GM19468 (cell line): ENCODE data around the gene CREB5.
"Not testable (repeated sequence)": the region's sequence is repeated elsewhere in the genome, so short reads cannot be mapped to it uniquely, and the experiment has no call there.

ENCODE experiments used
- ATAC-seq: cut with Tn5 transposase; IDR thresholded peaks from one replicate; pipeline ENCODE4 v1.9.1; 2021; ENCODE audit warnings: mild to moderate bottlenecking, moderate library complexity, moderate number of reproducible peaks; ENCODE audit not compliant: unreplicated experiment; ENCODE audit errors: extremely low read depth

The CREB5 gene

GRCh38 chr7:28536259-28536658 lies 123.9 kb downstream of the CREB5 start:
- ATAC-seq = no peak

- peak; percentile 46 for ATAC-seq
These were observed 127.1 kb downstream of the CREB5 start for GRCh38 chr7:28539289-28539981.

DNA sequence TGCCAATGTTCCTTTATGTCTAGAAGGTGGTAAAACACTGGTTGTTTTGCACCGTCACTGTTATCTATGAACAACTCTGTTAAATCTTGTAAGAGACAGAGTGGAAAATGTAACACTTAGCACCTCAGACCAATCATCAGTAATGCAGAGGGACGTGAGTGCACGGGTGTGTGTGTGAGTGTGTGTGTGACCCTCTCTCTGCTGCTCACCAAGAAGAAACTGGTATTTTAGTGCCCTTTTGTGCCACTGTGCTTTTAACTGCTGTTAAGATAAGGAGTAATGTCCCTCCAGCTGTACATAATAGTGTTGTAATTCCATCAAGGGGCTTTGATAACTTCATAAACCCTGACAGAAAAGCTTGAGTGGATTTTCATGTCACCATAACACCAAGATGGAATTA lies 130.1 kb downstream of the CREB5 start:
- ATAC-seq = no peak

DNA sequence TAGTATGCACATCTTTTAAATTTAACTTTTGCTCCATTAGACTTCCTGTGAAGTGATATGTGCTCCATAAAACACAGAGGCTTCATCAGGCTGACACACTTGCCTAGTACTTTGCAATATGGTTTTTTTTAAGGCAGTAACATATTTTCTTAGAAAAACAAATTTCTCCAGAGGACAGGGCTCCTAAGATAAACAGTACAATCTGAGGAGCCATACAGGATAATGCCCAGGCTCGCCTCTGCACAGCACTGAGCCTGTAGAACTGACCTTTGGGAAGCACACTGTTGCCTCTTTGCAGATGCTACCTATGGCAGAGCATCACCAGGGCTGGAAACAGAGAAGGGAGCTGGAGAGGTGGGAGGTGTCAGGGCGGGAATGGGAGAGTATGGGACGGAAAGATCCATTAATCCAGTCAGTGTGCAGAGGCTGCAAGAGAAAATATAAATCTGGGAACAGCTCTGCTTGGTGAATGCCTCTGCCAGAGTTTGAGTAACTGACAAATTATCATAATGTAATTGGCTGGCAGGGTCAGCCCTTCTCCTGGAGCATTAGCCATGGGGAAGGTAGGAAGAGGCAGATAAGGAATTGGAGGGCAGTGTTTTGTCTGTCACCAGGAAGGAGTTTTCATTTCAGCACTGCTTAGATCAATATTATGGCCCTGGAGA lies 132.3 kb downstream of the CREB5 start:
- ATAC-seq = no peak

GRCh38 chr7:28546067-28546466 lies 133.7 kb downstream of the CREB5 start:
- no peak for ATAC-seq

- no peak for ATAC-seq
These were observed 134.8 kb downstream of the CREB5 start for GRCh38 chr7:28547115-28547514.

DNA sequence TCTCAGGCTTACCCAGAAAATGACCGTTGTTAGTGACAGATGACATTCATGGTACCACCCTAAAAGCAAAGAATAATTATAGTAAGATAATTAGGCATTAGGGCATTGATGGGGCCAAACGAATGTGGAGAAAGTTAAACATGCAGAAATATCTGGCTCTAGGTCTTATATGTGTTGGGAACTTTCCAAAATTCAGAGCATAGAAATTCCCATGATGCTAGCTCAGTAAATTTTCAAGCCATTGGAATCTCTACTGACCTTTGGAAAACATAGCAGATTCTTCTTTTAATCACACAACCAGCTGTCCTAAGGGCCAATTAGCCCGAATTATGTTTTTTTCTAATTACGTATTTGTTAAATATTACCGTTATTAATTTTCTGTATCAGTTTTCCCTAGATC lies 136.1 kb downstream of the CREB5 start:
- no peak for ATAC-seq

DNA sequence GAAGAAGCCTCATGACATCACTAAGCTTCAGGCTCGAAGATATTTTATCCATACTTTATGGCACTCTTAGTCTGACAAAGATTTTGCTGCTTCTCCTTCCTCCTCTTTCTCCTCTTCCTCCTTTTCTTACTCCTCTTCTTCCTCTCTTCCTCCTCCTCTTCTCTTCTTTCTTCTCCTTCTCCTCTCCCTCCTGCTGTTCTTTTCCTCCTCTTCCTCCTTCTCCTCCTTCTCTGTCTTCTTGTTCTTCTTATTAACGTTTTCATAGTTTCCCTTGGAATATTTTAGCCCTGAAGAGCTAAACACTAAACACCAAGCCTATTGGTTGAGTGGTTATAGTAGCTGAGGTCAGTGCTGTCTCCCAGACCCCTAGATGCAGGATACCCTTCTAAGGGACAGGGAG lies 137.7 kb downstream of the CREB5 start:
- ATAC-seq = no peak

GRCh38 chr7:28550580-28551186 lies 138.4 kb downstream of the CREB5 start:
- ATAC-seq = no peak

- no peak for ATAC-seq
These were observed 139.0 kb downstream of the CREB5 start for GRCh38 chr7:28551331-28551730.

GRCh38 chr7:28551766-28552165 lies 139.4 kb downstream of the CREB5 start:
- ATAC-seq = not testable (repeated sequence)

DNA sequence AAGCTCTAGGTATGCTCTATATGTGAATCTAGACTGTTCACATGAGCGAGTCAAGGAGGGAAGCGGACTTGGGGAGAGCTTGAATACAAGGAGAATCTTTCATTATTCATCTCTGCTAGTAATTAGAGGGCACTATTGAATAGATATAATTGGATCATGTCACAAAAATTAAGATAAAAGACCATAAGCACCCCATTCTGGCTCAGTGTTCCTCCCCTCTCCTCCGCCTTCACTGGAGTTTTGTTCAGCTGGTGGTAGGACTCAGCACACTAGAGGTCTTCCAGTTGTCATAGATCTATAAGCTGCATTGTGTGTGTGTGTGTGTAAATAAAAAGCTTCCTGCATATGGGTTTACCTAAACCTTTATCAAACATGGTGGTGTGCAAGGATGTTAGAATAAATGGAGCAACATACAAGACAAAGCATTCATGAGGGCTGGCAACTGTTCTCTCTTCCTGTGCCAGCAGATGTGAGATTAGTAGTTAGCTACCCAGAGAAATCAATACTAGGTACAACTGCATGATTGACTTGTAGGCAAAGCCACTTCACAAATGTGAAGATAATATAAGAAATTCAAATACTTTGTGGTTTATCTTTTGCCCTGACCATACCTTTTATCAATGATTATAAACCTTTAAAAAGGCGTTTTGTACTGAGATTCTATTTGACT lies 142.6 kb downstream of the CREB5 start:
- ATAC-seq = no peak

GRCh38 chr7:28556025-28556424 lies 143.7 kb downstream of the CREB5 start:
- no peak for ATAC-seq

DNA sequence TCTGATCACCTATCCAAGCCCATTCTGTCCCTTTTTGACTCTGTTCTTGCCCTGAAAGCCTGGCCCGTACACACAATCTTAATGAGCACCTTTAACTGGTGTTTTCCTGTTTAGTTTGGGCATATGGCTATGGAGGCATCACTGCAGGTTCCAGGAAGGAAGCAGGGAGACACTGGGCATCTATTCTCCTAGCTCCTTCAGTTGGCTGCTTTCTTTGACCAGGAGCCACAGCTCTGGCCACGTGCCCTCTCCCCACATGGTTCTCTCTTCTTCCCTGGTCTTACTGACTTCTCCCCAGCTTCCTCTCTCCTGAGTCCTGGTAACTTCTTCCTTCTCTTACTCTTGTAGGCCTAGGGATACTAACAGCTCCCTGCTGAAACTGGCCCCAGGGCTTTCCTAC lies 144.4 kb downstream of the CREB5 start:
- ATAC-seq = no peak

- ATAC-seq = no peak
These were observed 145.9 kb downstream of the CREB5 start for GRCh38 chr7:28558236-28558635.

DNA sequence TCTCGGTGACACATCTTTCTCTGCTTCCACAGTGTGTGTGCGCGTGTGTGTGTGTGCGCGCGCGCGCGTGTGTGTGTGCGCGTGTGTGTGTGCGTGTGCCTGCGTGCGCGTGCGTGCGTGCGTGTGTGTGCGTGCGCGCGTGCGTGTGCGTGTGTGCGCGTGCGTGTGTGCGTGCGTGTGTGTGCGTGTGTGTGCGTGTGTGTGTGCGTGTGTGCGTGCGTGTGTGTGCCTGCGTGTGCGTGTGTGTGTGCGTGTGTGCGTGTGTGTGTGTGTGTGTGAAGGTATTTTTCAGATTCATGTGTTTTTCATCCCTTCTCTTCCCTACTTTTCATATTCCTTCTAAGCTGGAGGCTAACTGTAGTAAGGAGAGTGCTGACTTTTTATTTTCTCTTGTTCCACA lies 148.4 kb downstream of the CREB5 start:
- ATAC-seq = no peak

- ATAC-seq = no peak
These were observed 151.7 kb downstream of the CREB5 start for GRCh38 chr7:28564033-28564432.

GRCh38 chr7:28564755-28565374 lies 152.5 kb downstream of the CREB5 start:
- ATAC-seq = no peak

- ATAC-seq = no peak
These were observed 153.7 kb downstream of the CREB5 start for GRCh38 chr7:28565980-28566379.

GRCh38 chr7:28570113-28570969 lies 158.0 kb downstream of the CREB5 start:
- ATAC-seq = peak; percentile 70
